Activated T-cell treated with anti-CD3 and anti-CD28 coated beads, Interleukin-2, amount 50 U/mL, for 48 hours (primary cell): ENCODE data around the gene RAB7B.
"Not testable (repeated sequence)": the region's sequence is repeated elsewhere in the genome, so short reads cannot be mapped to it uniquely, and the experiment has no call there.

ENCODE experiments used
- DNase-seq, 2 experiments: peaks; one replicate each; pipeline ENCODE4 v3.0.0-alpha.2; 2020

The RAB7B gene, protein sequence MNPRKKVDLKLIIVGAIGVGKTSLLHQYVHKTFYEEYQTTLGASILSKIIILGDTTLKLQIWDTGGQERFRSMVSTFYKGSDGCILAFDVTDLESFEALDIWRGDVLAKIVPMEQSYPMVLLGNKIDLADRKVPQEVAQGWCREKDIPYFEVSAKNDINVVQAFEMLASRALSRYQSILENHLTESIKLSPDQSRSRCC

GRCh38 chr1:206002871-206003801, at the start of gene RAB7B:
RAB7B (minus strand) TSS chr1:206003395; CDS start chr1:205994135, 9,260 bp downstream.
- no peak for DNase-seq

GRCh38 chr1:206052231-206052865, 49.2 kb upstream of the RAB7B start:
- not testable (repeated sequence) for DNase-seq

DNA sequence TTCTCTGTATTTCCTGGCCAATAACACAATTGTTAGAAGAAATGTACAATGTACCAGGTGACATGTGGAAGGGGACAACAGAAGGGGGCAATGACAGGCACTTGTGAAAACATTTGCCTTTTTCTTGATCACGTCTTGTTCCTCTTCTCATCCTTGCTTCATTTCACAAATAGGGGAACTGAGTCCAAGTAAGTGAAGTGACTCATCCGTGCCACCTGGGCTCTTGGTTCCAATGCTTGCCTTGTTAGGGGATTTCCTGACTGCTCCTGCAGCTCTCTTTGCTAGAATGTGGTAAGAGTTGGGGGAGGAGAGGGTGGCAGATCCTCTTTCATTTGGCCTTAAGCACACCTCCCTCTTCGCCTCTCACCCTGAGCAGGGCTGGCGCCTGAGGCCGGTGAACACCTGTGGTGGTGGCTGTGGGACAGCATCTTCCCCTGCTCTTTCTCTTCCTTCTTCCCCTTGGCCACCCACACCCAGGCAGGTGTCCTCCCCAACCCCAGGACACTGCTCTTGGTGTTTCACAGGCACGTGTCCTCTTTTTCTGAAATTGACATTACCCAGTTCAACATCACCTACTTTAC, 47.5 kb upstream of the RAB7B start:
- peak; percentile 61 to 65 for DNase-seq

GRCh38 chr1:206049919-206050600, 46.9 kb upstream of the RAB7B start:
- DNase-seq, result no peak

GRCh38 chr1:206049293-206049692, 46.1 kb upstream of the RAB7B start:
- no peak for DNase-seq

DNA sequence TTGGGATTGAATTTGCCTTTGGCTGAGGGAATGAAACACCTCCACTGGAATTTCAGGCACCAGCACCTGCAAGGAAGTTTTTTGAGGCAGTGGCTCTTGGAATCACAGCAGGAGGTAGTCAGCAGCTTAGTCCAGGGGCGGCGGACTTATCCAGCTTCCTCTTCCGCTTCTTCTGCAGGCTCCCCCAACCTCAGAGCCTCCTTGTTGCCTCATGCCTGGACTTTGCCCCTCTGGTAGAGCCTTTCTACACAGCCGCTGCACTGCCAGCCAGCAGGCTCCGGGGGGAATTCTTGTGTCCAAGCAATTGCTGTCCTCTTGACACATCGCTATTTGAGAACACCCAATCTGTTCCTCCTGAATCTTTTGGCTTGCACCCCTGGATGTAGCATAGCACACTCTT, 45.4 kb upstream of the RAB7B start:
- DNase-seq, result no peak

- DNase-seq, result no peak
These were observed 44.1 kb upstream of the RAB7B start for GRCh38 chr1:206047271-206047670.

- DNase-seq, result no peak
These were observed 38.4 kb upstream of the RAB7B start for GRCh38 chr1:206041640-206042039.

DNA sequence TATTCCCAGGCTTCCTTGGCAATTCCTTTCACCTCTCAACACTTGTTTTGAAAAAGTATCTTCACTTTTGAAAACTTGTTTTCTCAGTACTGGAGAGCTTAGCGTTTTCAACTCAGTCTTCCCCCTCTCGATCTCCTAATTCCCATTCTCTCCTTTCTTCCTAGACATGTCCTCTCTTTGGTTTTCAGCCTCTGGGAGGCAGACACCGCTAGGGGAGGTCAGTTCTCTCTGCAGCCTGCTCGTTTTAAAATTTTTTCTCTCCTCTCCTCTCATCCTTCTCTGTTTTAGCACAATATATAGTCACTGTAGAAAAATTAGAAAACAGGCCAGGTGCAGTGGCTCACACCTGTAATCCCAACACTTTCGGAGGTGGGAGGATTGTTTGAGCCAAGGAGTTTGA, 37.1 kb upstream of the RAB7B start:
- DNase-seq, result no peak

DNA sequence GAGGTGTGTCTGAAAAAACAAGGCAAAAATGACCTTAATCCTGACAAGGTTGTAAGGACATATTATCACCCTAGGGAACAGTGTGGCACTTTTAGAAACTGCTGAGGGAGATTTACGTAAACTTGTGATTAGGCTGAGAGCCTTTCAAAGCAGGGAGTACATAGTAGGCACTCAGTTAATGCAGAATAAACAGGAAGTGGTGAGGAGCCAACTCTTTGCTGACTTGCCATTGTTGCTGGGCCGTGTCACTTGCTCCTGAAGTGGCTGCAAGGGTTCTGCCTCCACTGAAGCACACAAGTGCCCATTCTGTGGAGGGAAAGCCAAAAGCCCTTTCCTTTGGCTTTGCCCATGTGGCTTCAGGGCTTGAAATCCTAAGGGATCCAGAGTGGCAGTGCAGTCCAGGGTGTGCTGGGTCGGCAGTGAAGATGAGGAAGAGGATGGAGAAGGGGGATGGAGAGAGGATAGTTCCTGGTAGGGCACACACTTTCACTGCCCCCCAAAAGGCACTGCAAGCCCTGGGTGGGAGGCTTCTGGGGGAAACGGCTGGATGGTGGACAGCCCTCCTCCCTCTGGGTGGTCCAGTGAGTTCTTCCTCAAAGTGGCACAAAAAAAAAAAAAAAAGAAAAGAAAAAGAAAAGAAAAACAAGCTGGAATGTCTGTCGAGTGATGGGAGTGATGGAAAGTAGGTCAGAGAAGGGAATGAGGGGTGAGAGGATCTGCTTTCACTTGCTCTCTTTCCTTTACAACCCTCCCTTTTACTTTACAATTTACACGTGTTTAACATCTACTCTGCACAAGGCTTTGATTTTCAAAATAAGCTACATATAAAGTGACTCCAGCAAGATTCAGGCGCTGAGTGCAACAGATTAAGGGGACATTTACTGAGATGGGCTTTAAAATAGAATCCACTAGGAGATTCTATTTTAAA, 36.1 kb upstream of the RAB7B start:
- no peak for DNase-seq

DNA sequence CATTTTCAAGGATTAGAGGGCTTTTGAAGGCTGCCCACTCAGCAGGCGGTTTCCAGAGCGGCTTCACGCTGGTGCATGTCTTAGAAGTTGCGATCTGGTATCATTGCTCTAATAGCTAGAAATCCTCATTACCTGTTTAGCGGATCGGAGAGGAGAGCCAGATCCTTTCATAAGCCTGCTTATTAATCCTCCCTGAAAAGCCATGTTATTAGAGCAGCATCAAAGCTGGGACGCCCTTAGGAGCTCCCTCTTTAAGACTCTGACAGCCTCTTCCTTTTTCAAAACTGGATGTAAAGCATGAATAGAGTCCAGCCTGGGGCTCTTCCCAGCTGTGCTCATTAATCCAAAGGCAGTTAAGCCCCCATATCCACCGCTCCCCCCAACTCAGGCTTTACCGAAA, 34.4 kb upstream of the RAB7B start:
- no peak for DNase-seq

- no peak for DNase-seq
These were observed 33.7 kb upstream of the RAB7B start for GRCh38 chr1:206036663-206037455.

DNA sequence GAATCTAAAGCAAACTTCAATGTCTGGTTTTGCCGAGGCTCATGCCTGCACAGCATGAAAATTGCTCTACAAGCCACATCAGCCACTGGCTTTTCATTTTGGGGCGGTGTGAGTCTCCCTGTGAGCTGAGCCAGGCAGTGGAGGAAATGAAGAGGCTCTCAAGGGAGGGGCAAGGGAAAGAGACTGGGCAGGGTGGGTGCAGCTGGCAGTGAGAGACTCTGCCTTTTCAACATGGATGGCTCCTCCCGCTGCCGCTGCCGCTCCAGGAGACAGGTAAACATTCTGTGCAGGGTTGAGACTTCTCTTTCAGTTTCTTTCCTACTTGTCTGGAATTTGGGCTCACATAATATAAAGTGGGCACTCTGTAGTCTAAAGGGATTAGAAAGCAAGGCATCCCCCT, 31.8 kb upstream of the RAB7B start:
- DNase-seq, result no peak

GRCh38 chr1:206032380-206033140, 29.4 kb upstream of the RAB7B start:
- DNase-seq, result no peak

DNA sequence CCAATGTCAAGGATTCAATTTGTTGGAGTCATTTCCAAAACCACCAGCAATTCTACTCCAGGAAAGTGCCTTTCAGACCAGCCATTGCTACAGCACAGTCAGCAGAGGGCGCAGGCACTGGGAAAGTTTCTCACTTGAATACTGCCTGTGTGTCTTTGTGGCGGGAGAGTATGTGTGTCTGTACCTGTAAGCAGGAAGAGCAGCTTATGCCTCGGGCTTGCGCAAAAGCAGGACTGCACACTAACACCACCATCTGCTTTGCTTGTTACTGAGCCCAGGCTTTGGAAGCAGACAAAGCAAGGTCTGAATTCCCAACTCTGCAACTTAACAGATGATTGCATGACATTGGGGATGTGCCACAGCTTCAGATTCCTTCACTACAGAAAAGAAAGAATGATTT, 27.5 kb upstream of the RAB7B start:
- DNase-seq, result peak; percentile 57 to 75

DNA sequence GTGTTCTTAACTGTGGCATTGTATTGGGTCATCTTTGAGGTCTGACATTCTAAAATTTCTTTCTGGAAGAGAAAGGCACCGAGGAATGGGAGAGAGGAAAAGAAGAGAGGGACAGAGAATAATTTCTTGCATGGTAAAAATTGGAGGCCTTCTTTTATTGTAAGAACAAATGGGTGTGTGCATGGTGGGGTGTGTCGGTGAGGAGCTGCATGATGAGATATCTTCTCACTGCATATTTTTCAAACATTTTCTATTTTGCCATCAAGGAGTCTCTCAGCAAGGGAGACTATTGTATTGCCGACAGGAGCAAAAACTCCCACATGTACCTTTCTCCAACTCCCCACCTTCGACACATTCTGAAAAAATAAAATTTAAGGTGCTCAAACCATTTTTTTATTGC, 27.0 kb upstream of the RAB7B start:
- DNase-seq, result no peak

DNA sequence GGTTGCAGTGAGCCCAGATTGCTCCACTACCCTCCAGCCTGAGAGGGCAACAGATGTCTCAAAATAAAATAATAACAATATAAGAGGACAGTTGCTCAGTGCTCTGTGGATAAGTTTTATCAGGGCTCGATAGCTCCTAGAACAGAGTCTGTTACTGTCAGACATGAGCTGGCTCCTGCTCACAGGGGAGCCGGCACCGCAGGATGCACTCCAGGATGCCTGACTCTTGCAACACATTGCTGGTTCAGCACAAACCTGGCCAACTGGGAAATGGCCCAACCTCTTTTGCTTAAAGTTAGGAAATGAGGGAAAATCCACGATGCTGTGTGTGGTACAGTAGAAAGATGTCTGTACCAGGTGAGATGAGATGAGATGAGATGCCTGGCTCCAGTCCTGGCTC, 26.3 kb upstream of the RAB7B start:
- no peak for DNase-seq

- DNase-seq, result no peak
These were observed 22.2 kb upstream of the RAB7B start for GRCh38 chr1:206025283-206025820.

DNA sequence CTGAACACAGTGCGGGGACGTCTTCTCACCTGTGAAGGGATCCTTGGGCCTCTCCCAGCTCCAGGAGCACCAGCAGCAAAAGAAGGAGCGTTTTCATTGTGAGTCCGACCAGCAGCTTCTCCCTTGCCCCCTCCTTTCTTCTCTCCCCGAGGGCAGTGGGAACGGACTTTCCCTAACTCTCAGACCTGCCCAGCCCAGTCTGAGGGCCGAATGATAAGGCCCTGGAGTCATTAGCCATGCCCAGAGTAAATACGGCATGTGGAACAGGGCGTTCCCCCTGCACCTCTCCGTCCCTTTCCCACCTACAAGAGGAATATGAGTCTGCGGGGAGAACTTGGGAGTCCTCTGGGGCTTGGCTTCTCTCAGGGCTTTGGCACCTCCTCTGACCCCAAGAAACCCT, 20.5 kb upstream of the RAB7B start, which contains the start of gene CTSE:
Gene CTSE (minus strand): TSS at position 201 of the 400 bp plus-strand sequence. CDS start 104 bp downstream, at position 97.
- DNase-seq, result no peak

DNA sequence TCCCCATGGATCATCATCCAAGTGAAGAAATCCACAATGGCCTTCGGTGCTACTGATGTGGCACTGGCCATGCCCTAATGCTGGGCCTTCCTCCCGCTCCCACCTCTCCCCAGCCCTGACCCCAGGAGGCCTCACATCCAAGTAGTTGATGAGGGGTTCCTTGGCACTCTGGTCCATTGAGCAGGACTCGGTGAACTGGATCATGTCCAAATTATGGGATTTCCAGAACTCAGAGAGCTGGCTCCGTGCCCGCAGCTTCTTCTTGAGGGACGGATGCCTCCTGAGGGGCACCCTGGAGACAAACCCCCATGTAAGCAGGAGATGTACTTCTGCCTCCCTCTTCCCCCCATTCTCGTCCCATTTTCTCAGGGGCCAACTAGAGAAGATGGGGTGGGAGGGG, 19.6 kb upstream of the RAB7B start:
- DNase-seq, result no peak
